ENCODE data around the gene CTDSP2.

Gene CTDSP2

DNA sequence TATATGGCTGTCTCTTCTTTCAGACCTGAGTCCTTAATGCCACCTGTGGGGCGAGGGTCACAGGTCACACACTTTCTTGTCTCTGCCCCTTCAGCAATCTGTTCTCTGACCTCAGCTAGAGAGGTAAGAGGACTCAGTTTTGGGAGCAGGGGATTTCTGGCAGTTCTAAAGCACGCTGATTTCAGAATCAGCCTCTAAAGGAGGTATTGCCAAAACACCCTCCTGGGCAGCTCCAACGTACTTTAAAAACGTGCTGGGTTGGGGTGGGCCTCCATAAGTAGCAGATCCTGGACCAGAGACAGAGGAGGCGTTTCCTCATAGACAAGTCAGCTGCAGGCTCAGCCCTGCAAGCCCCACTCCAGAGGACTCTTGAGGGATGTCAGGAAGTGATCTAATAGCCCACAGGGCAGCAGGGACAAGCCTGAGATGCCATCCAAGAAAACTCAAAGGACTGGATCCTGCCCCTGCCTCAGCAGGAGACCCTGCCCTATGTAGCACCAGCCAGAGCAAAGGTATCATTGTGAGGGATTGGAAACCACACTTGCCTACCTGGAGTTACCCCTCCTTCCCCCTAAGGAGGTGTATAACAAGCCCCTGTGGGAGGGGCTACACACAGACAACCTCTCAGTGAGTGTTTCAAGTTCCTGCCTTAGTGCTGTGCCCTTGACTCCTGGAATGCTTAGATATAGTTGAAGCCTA lies 8.5 kb downstream of the CTDSP2 start:
- H3K4me1 ChIP-seq = peaks cover 14 to 100% (median 98%) of the 10 kb centered on the region in 4 donors
- H3K27ac ChIP-seq = peak overlapping the region; percentile 61 to 100
- TF ChIP-seq, protein P1, sequence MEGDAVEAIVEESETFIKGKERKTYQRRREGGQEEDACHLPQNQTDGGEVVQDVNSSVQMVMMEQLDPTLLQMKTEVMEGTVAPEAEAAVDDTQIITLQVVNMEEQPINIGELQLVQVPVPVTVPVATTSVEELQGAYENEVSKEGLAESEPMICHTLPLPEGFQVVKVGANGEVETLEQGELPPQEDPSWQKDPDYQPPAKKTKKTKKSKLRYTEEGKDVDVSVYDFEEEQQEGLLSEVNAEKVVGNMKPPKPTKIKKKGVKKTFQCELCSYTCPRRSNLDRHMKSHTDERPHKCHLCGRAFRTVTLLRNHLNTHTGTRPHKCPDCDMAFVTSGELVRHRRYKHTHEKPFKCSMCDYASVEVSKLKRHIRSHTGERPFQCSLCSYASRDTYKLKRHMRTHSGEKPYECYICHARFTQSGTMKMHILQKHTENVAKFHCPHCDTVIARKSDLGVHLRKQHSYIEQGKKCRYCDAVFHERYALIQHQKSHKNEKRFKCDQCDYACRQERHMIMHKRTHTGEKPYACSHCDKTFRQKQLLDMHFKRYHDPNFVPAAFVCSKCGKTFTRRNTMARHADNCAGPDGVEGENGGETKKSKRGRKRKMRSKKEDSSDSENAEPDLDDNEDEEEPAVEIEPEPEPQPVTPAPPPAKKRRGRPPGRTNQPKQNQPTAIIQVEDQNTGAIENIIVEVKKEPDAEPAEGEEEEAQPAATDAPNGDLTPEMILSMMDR (IDR thresholded peaks at IDR 0.05) = no peak
- no peaks in the 10 kb centered on the region for H3K27me3 ChIP-seq
- peak overlapping the region; percentile 33 to 43 for H3K4me3 ChIP-seq
- H3K9me3 ChIP-seq = no peaks in the 10 kb centered on the region
- peaks cover 0 to 5% (median 0%) of the 10 kb centered on the region in 3 donors for H3K36me3 ChIP-seq
- DNase-seq = peak in 1 of 2 donors; percentile 62
- intact Hi-C loops (cut with DNase I; ENCODE audit: low total_unique reads) = loop anchor here (2.0 kb wide), 1 partner anchor 63 kb away; no protein-coding TSS in a partner anchor

DNA sequence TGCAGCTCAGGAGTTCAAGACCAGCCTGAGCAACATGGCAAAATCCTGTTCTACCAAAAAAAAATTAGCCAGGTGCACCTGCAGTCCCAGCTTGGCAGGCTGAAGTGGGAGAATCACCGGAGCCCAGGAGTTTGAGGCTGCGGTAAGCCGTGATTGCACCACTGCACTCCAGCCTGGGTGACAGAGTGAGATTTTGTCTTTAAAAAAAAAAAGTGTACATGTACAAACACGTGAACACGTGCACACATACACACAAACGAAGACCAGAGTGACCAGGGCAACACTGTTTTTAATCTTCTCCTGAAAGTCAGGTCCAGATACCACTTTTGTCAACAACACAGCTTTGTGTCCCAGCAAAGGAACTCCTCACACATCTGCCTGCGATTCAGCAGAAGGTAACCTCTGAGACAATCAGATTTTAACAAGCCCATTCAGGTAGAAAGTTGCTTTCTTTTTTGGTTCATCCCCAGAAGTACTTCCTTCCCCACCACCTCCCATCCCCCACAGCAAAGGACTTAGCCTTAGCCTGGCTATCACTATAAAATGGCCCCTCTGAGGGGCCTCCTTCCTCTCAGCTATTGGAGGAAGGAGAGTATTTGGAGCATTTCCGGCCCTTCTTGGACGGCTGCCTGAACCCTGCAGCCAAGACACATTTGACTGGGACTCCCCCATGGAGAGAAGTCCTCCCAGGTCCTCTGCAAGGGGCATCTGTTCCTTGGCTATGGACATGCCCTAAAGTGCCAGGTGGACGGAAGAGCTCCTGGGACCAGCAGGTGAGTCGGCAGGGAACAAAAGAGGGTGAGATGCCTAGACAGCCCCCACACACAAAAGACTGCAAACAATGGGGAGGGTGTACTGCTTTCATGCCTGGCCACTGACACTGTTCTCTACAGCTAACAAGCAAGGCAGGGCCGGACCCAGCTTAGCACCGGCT lies 9.8 kb downstream of the CTDSP2 start:
- intact Hi-C loops (cut with DNase I; ENCODE audit: low total_unique reads) = loop anchor here (2.0 kb wide), 1 partner anchor 64 kb away; no protein-coding TSS in a partner anchor
- Histone ChIP-seq H3K27me3 (no peaks in the 10 kb centered on the region), H3K9me3 (no peaks in the 10 kb centered on the region), H3K4me1 (peaks cover 21 to 100% (median 98%) of the 10 kb centered on the region in 4 donors), H3K36me3 (peaks cover 0 to 5% (median 0%) of the 10 kb centered on the region in 3 donors), H3K4me3 (peak overlapping the region; percentile 33 to 43), H3K27ac (peak overlapping the region; percentile 61 to 100)
- DNase-seq = peak; percentile 78 to 84
- TF ChIP-seq, protein P1 (IDR thresholded peaks at IDR 0.05) = no peak

DNA sequence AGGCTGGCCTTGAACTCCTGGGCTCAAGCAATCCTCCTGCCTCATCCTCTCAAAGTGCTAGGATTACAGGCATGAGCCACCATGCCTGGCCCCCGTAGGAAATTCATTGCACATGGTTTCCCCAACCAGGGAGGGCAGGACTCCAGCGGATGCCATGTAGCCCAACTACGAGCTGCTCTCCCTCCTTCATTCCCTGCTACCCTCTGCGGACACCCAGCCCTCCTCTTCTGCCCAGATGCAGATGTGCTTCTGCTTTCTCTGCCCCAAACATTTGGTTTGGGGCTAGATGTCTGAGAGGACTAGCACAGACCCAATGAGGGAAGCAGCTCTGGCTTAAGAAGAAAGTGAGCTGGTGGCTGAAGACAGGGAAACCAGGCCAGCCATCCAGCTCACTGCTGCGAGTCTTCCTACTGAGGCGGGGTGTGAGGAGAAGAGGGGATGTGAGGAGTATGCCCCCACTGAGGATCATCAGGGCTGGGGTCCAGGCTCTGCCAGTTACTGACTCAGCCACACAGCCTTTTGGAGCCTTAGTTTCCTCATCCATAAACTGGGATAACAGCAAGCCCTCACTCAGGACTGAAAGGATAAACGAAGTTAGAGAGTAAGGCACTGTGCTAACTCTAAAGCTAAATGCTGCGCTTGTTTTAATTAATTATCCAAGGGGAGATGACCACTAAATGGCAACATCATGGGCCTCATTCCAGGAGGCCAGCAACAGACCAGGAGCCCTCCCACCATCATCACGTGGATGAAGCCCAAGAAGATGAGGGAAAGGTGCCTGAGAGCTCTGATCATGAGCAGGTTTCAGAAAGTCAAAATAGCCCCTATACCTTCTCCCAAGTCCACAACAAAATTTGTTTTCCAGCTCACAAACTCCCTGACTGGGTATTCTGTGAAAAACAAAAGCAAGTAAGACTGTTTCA lies 10.9 kb downstream of the CTDSP2 start:
- TF ChIP-seq, protein P1 (IDR thresholded peaks at IDR 0.05) = no peak
- H3K4me1 ChIP-seq = peaks cover 21 to 100% (median 98%) of the 10 kb centered on the region in 4 donors
- H3K27me3 ChIP-seq = no peaks in the 10 kb centered on the region
- intact Hi-C loops (cut with DNase I; ENCODE audit: low total_unique reads) = loop anchor here (2.0 kb wide), 1 partner anchor 65 kb away; no protein-coding TSS in a partner anchor
- H3K27ac ChIP-seq = peak overlapping the region; percentile 61 to 100
- no peaks in the 10 kb centered on the region for H3K9me3 ChIP-seq
- DNase-seq = no peak
- peak overlapping the region; percentile 33 to 43 for H3K4me3 ChIP-seq
- peaks cover 0 to 5% (median 0%) of the 10 kb centered on the region in 3 donors for H3K36me3 ChIP-seq

DNA sequence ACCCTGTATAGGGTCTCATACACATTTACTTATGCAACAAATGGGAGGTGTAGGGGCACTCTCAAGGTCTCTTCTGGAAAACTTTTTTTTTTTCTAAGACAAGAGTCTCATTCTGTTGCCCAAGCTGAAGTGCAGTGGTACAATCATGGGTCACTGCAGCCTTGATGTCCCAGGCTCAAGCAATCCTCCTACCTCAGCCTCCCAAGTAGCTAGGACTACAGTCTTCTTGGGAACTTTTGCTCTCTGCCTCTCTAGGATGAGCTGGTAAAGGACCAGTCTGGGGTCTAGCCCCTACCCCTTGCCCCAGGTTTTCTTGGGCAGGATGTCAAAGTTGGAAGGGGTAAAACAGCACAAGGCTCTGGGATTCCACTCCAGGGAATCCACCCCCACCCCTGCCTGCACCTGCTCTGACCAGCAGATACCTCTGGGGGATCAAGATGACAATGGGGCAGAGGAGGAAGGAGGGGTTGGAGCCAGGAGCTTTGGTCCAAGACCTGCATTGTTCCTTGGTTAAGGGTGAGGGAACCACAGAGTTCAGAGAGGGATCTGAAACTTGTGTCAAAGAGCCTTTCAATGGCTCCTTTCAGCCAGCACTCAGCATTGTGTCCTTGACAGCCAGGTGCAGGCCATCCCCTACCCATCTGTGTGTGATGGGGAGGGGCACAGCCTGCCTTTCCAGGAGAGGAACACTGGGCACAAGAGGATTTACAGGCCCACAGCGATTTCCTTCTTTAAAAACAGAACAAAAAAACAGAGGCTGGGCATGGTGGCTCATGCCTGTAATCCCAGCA lies 12.2 kb downstream of the CTDSP2 start:
- intact Hi-C loops (cut with DNase I; ENCODE audit: low total_unique reads) = no loop called here
- peak overlapping the region; percentile 61 to 100 for H3K27ac ChIP-seq

More for the DNA sequence above, 12.2 kb downstream of the CTDSP2 start:
- TF ChIP-seq, protein P1 (IDR thresholded peaks at IDR 0.05) = no peak
- no peak for DNase-seq
- H3K36me3 ChIP-seq = peaks cover 1 to 7% (median 1%) of the 10 kb centered on the region in 3 donors
- no peaks in the 10 kb centered on the region for H3K27me3 ChIP-seq
- no peaks in the 10 kb centered on the region for H3K9me3 ChIP-seq
- H3K4me1 ChIP-seq = peaks cover 16 to 100% (median 97%) of the 10 kb centered on the region in 4 donors
- peak overlapping the region; percentile 6 to 22 for H3K4me3 ChIP-seq
